Retina (tissue), 1 donor: ENCODE measurements around the gene MGLL.

ENCODE experiments used
- DNase-seq: peaks from one replicate; pipeline ENCODE4 v3.0.0-alpha.2; 2016

MGLL gene

GRCh38 chr3:127700406-127700805 lies 121.9 kb downstream of the MGLL start:
- no peak for DNase-seq

- DNase-seq, result no peak
These were observed 122.7 kb downstream of the MGLL start for GRCh38 chr3:127699416-127700300.

GRCh38 chr3:127698691-127699415 lies 123.5 kb downstream of the MGLL start:
- DNase-seq, result no peak

- no peak for DNase-seq
These were observed 124.0 kb downstream of the MGLL start for GRCh38 chr3:127698286-127698685.

- DNase-seq, result peak; percentile 88
These were observed 124.6 kb downstream of the MGLL start for GRCh38 chr3:127697551-127698240.

- no peak for DNase-seq
These were observed 127.7 kb downstream of the MGLL start for GRCh38 chr3:127694467-127695215.

GRCh38 chr3:127693336-127693843 lies 128.9 kb downstream of the MGLL start:
- no peak for DNase-seq

- DNase-seq, result no peak
These were observed 129.6 kb downstream of the MGLL start for GRCh38 chr3:127692501-127693335.

GRCh38 chr3:127691974-127692373 lies 130.3 kb downstream of the MGLL start:
- DNase-seq, result no peak

GRCh38 chr3:127691489-127691888 lies 130.8 kb downstream of the MGLL start:
- no peak for DNase-seq

- DNase-seq, result peak; percentile 56
These were observed 131.4 kb downstream of the MGLL start for GRCh38 chr3:127690823-127691452.

- DNase-seq, result no peak
These were observed 132.2 kb downstream of the MGLL start for GRCh38 chr3:127690106-127690505.

GRCh38 chr3:127689266-127689860 lies 133.0 kb downstream of the MGLL start:
- DNase-seq, result no peak

- no peak for DNase-seq
These were observed 133.7 kb downstream of the MGLL start for GRCh38 chr3:127688416-127689265.

- DNase-seq, result no peak
These were observed 134.3 kb downstream of the MGLL start for GRCh38 chr3:127688022-127688415.

- DNase-seq, result no peak
These were observed 135.0 kb downstream of the MGLL start for GRCh38 chr3:127687228-127687737.

- DNase-seq, result no peak
These were observed 135.8 kb downstream of the MGLL start for GRCh38 chr3:127686512-127686894.

- DNase-seq, result no peak
These were observed 136.4 kb downstream of the MGLL start for GRCh38 chr3:127685708-127686511.
